ENCODE measurements around the gene VTI1A.
"Not testable (repeated sequence)": the region's sequence is repeated elsewhere in the genome, so short reads cannot be mapped to it uniquely, and the experiment has no call there.

The VTI1A gene

DNA sequence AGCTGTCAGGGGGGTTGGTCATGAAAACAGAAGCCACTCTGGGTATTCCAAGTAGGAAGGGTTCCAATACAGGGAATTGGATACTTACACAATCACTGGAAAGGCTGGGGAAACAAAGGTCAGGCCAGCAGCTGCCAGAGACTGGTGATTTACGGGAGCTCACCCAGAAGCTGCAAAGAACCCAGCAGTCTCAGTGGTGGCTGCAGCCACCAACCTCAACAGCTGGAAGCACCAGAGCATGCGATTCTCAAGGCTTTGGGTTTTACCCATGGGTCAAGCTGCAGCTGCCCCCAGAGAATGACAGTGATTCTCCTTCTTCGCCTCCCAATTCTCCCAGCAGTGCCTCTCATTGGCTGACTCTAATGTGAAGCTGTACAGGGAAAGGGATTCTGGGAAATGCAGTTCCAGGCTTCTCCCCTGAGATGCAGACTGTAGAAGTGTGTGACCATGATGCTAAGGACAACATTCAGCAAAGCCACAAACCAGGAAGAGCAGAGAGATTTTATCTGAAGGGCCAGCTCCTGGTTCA lies 395.9 kb downstream of the VTI1A start:
- no peak for DNase-seq

DNA sequence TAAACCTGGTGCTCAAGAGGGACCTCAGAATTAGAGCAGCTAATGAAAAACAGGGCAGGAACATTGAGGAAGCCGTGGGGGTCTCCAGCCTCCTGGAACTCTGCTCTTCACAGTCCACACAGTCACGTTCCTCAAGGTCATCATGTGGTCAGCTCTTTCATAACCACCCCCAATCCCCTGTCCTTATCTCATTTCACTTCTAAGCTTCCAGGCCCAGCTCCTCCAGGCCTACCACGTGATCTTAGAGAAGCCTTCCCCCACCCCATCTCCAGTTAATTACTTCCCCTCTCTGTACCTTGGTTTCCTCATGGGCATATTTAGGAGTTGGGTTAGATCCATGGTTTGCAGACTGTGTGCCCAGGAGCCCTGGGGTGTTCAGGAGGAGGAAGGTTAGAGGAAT lies 396.6 kb downstream of the VTI1A start:
- no peak for DNase-seq

DNA sequence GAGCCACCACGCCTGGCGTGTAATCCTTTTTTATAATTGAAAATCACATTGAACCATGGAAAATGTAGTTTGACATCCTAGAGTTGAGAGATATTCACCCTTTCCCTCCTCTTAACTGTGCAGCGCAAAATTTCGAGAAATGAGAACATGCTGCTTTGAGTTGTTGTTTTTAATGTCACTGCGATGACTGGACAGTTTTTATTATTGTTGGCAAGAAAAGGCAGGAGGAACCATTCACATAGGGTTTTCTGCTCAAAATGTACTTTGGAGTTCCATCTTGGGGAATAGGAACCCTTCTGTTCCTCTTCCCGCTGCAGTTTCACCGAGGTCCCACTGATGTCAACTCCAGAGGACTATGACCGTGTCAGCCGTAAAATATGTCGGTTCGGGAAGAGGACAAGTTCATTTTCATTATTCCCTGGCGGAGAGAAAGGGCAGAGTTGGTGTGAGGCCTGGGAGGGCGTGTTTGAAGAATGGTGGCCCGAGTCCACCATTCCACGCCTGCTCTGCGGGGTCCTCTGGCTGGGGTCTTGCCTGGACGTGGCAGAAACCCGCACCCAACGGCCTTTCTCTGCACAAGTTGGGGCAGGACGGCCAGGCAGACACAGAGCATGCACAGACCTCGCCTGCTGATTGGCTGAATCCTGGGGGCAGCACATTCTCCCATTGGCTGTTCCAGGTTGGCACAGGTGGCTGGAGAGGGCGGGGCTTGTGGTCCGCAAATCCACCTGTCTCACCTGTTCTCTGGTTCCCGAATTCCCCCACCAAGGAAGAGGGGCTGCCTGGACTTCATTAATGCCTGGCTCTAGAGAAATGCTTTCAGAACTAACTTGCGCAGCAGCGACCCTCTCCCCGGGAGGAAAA lies 397.9 kb downstream of the VTI1A start:
- DNase-seq: no peak

DNA sequence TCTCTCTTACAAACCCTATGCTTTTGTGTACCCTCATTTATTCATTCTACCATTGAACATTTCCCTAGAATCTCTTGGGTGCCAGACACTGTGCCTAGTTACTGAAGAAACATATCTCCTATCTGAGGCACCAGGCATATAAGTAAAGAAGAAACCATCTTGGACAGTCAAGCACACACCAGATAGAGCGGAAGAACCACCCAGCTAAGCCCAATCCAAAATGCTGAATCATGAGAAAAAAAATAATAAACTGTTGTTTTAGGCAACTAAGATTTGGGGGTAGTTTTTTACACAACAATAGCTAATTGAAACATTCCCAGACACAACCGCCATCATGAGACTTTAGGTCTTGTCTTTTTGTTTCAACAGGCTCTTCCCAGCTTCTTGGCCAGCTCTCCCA lies 400.8 kb downstream of the VTI1A start:
- DNase-seq: no peak

DNA sequence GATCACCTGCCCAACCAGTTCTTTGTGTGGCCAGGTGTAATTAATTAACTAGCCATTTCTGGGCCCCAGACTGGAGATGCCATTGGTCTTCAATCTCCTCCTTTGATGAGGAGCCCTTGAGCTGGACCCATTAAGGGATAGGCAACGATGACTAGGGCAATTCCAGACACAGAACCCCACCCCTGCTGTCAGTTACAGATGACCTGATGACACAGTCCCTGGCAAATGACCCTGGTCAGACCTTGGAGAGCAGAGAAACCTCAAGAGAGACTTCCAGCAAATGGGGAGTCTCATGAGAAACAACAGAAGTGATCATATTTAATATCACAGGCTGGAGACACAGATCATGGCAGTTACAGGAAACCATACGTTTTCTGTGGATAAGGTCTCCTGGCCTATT lies 401.2 kb downstream of the VTI1A start:
- DNase-seq: no peak

DNA sequence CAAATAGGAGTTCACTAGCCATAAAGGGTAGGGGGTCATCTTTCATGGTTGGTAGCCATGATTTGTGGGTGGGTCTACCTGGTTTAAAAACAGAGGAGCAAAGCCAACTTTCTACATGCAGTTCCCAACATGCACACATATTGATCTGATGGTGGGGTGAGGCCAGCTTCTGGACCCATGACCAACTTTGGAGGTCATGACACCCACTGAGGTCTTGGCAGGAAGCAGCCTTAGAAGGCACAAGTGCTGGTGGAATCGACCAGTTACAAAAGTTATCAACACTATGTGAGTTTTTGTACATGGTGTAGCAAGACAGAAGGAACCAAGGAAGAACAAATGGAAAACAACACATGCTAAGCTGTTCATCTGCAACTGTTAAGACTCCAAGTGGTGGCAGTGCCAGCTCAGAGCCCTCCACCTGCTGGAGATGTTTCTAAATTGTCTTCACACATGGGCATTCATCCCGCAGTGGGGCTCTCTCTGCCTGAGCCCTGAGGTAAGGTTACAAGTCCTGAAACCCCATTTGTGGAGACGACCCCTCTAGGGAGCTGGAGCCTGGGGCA lies 401.9 kb downstream of the VTI1A start:
- DNase-seq: no peak

DNA sequence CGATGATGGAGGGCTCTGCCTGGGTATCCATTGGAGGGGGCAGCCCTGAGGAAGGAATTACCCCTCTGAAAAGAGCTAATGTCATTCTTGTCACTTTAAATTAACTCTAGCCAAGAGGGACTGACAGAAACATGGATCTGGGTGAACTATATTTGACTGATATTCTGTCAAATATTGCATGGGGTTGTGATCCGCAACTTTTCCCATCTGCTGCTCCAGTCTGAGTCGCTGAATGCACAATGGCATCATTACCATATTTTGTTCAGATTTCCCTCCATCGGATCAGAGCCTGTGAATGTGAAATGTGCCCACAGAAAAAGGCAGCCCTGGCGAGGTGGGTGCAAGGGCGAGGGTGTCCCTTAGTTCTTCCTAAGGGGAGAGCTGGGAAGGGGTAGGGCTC lies 402.5 kb downstream of the VTI1A start:
- no peak for DNase-seq

DNA sequence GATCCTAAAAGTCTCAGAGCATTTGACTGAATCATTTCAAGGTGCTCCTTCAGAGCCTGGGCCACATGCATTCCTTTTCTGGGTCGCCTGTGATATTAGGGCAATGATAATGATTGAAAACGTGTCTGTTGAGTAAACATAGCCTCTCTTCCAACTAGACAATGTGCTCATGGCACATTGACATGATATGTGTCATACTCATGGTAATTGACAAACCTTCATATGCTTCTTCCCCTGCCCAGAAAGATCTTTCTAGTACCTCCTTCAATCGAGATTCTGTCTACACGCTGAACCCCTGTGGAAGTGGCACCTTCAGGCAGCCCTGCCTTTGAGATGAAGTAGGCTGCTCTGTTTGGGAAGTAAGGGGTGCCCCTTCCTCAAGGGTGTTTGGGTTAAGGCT lies 404.2 kb downstream of the VTI1A start:
- DNase-seq: no peak

DNA sequence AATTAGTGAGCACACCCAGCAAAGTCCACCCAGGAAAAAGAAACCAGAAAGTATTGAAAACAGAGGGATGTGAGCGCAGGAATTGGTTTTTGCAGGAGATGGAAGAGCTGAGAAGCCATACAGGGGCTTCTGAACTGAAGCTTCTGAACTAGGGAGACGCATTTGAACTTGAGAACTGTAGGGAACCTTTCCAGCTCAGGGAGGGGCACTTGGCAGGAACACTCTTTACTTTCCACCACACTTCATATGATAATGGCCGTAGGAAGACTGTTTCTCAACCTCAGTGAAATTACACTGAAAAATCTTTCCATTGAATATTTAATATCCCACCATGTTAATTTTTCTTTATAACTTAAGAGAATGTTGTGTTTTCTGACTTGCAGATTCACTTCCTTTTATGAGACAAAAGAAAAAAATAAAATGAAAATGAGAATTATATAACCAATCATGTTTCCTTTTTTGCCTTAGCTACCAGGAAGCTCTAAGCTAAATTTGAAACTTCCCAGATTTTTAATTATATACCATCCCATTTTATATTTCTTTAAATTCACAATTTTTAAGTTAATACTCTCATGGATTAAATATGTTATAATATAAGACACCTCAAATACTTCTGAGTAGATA lies 404.7 kb downstream of the VTI1A start:
- DNase-seq: no peak

DNA sequence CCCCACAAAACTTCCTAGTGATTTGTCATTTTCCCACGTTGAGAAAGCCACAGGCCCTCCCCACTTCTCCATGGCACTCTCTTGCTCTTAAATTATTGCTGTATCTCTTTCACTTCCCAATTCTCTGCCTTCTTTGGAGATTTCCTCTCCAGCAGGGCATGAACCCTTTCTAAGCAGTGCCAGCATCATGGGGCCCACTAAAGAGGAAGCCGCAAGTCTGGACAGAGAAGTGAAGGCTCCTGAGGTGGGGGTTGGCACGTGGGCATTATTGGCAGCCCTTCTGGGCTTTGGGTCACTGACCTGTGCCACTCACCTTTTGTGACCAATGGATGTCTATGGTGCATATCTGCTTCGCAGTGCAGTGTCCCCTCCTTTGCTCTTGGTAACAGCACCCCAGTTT lies 405.3 kb downstream of the VTI1A start:
- peak; percentile 51 for DNase-seq

DNA sequence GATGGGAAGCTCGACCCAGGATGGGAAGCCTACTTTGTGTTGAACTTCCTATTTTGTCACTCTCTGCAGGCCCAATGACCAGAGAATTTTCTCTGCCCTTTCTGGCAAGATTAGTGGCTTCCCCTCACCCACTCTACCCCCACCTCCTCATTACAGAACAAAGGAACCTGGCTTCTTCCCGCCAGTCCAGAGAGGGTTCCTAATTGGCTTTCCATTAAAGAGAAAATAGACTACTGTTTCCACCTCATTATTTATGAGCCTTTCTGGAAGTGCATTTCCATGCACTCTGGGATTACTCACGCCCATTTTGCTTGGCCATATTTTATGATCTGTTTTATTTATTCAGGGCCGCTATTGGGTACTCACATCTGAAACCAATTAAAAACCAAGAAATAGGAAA lies 408.1 kb downstream of the VTI1A start:
- no peak for DNase-seq

DNA sequence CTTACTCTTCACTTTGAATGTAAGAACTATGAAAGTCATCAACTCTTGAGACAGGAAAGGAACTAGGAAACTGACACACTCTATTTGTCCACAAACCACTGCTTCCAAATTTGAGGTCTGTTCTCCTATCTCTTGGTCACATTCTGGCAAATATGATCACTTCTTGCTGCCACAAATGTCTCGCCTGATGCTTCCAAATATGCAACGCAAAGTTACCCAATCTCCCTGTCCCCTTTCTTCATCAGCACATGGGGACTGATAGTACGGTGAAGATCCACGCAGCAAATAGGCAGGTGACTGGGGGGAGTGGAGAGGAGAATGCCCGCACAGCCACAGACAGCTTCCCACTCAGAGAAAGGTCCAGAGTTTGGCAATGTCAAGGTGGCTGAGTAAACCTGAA lies 410.5 kb downstream of the VTI1A start:
- no peak for DNase-seq

DNA sequence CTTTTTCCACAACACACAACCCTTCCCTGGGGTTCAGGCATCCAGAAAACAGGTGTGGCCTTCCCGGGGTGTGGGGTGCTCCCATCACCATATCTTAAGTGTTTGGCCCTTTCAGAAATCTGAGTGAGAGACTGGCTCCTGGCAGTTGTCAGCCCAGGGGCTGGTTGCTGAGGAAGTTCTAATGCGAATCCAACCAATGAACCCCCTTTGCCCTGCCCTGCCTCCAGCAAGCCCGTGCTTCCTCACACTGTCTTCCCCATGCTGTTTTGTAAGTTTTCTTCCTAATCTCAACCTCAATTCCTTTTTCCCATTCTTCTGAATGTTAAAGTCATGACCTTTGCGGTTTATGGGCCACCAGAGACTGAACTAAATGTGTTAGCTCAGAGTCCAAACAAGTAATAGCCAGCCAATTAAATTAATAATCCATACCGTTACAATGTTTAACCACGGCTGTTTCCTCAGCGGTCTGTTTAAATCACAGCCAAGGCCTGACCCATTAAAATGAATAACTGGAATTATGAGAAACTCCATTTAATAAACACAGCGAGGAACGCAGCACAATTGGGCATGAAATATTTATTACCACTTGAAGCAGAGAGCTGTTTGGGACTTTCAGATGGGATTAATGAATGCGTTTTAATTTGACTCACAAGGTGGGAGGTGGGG lies 412.1 kb downstream of the VTI1A start:
- DNase-seq: no peak

DNA sequence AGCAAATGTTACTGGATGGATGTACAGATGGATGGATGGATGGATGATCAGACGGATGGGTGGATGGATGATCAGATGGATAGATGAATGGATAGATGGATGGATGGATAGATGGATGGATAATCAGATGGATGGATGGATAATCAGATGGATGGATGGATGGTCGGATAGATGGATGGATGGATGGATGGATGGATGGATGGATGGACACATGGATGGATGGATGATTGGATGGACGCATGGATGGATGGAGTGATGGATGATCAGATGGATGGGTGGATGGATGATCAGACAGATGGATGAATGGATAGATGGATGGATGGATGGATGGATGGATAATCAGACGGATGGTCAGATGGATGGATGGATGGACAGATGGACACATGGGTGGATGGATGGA lies 412.8 kb downstream of the VTI1A start:
- DNase-seq: no peak

DNA sequence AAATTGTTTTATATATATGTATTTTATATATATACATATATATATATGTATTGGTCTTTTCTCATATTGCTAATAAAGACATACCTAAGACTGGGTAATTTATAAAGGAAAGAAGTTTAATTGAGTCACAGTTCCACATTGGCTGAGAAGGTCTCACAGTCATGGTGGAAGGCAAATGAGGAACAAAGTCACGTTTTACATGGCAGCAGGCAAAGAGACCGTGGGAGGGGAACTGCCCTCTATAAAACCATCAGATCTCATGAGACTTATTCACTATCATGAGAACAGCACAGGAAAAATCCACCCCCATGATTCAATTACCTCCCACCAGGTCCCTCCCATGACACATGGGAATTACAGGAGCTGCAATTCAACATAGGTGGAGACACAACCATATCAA lies 416.4 kb downstream of the VTI1A start:
- DNase-seq: not testable (repeated sequence)

All from SIG-M5 (cell line).